ENCODE data around the gene FCHSD2. TPM values are rescaled to one million over a fixed set of nuclear protein-coding genes. Genes with fewer than 3 reads are reported as not detected.
A peak's percentile ranks its signal among the peaks of the same experiment; 100 is the strongest.

FCHSD2 gene
- polyA plus RNA-seq, 1 donor (not counting 4 experiments of a cell fraction or from before 2014, with no cell fraction given) = 14.2 TPM

DNA sequence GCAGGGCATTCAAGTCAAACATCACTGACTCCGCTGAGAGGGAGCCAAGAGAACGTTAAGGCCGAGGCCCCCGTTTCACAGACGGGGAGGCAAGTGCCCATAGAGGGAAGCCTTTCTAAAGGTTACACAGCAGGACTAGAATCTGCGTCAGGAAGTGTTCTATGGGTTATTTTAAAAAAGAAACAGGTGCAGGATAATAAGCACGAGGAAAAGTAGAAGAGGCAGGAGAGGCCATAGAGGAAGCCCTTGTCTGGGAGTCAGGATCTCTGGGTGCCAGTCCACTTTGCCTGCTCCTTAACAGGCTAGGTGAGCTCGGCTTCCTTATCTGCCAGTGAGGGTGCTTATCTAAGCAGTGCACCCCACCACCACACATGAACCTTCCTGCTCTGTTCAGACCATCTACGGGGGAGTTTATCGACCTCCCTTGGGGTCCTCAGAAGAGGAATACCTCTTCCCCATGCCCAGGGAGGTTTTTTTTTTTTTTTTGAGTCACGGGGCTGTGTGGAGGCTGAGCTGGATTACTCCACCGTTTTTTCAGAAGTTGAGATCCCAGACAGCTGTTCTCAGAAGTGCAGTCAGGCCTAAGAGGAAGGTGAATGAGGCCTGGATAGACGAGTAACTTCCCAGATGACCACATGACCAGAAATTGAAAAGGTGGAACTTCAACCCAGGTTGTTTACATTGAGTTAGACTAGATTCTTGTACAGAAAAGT lies 1.2 kb upstream of the FCHSD2 start:
- no peak for FAIRE-seq
- Histone ChIP-seq H4K20me1 (ENCODE audit: control insufficient read depth, extremely low read depth, insufficient read depth, low read length) (no peaks in the 10 kb centered on the region), H3K27ac (ENCODE audit: control insufficient read depth, insufficient read depth, low read length) (peak overlapping the region; percentile 22), H3K4me2 (ENCODE audit: control insufficient read depth, extremely low read depth, insufficient read depth, low read depth, low read length) (peak overlapping the region; percentile 49), H3K4me1 (ENCODE audit: control insufficient read depth, extremely low read depth, insufficient read depth, low read length) (peaks cover 16% of the 10 kb centered on the region), H3K9ac (ENCODE audit: control insufficient read depth, extremely low read depth, insufficient read depth, low read length) (peak overlapping the region; percentile 89), H3K9me3 (ENCODE audit: control insufficient read depth, low read depth, low read length) (no peaks in the 10 kb centered on the region), H3K79me2 (ENCODE audit: control insufficient read depth, insufficient read depth, low read length) (peaks cover 27% of the 10 kb centered on the region), H3K36me3 (ENCODE audit: control insufficient read depth in 2 of 2, extremely low read depth in 1 of 2, insufficient read depth in 2 of 2, low read length in 2 of 2) (peaks cover 0 to 5% of the 10 kb centered on the region in 2 experiments), H2AFZ (ENCODE audit: control insufficient read depth, low read length) (peak overlapping the region; percentile 87), H3K9me1 (ENCODE audit: control insufficient read depth, extremely low read depth, insufficient read depth, low read length) (no peaks in the 10 kb centered on the region), H3K27me3 (ENCODE audit: control insufficient read depth, extremely low read depth, insufficient read depth, low read length) (no peaks in the 10 kb centered on the region), H3K4me3 (ENCODE audit: control insufficient read depth in 2 of 3, extremely low read depth in 1 of 3, insufficient read depth in 2 of 3, low read depth in 1 of 3, low read length in 3 of 3) (peak overlapping the region; percentile 49 to 65 (median 60))
- dilution Hi-C loops (cut with MboI; ENCODE audit: extremely low pct_ligation_motif_present, low sequenced_read_pairs) = no loop called here
- TF ChIP-seq, protein P1, sequence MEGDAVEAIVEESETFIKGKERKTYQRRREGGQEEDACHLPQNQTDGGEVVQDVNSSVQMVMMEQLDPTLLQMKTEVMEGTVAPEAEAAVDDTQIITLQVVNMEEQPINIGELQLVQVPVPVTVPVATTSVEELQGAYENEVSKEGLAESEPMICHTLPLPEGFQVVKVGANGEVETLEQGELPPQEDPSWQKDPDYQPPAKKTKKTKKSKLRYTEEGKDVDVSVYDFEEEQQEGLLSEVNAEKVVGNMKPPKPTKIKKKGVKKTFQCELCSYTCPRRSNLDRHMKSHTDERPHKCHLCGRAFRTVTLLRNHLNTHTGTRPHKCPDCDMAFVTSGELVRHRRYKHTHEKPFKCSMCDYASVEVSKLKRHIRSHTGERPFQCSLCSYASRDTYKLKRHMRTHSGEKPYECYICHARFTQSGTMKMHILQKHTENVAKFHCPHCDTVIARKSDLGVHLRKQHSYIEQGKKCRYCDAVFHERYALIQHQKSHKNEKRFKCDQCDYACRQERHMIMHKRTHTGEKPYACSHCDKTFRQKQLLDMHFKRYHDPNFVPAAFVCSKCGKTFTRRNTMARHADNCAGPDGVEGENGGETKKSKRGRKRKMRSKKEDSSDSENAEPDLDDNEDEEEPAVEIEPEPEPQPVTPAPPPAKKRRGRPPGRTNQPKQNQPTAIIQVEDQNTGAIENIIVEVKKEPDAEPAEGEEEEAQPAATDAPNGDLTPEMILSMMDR (optimal IDR thresholded peaks at IDR 0.05 in 1 of 3, IDR thresholded peaks at IDR 0.05 in 1 of 3, conservative IDR thresholded peaks at IDR 0.05 in 1 of 3; ENCODE audit: extremely low read depth in 1 of 3, insufficient read depth in 2 of 3, low read length in 3 of 3) = no peak
- no peak for TF ChIP-seq EZH2 (IDR thresholded peaks at IDR 0.05; ENCODE audit: low read length)
- DNase-seq (ENCODE audit: low read depth, low spot score) = no peak

DNA sequence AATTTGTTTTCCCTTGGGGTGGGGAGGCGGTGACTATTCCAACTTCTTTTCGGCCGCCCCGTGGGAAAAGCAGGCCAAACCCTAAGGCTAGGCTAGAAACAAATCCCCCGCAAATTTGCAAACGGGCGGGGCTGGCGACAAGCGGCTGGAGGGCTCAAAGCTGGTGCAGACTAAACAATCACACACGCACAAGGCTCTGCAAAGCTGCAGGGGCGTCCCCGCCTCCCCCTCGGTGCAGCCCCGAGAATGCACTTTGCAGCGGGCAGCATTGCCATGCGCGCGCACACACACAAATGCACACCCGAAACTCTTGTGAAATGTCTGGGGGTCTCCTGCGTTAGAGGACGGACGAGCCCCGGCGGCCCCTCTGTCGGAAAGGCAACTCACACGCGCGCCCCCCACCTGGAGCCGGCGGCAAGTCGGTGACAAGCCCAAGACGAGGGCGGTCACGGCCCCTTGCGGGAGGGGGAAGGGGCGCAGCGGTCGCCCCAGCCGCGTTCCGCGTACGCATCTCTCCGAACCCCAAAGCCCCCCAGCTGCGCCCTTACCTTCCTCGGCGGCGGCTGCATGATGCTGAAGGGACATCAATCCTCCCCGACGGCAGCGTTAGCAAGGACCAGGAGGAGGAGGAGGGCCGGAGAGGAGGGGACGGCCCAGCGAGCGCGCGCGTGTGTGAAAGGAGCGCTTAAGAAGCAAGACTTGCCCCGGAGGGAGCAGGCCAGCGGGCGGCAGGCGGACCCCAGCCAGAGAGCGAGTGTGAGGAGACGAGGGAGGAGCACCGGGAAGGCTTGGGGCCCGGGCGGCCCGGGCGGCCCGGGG lies 600 bp downstream of the FCHSD2 start:
- H2AFZ ChIP-seq (ENCODE audit: control insufficient read depth, low read length) = peak overlapping the region; percentile 87
- dilution Hi-C loops (cut with MboI; ENCODE audit: extremely low pct_ligation_motif_present, low sequenced_read_pairs) = no loop called here
- FAIRE-seq (no peak), DNase-seq (ENCODE audit: low read depth, low spot score) (no peak)
- H4K20me1 ChIP-seq (ENCODE audit: control insufficient read depth, extremely low read depth, insufficient read depth, low read length) = no peaks in the 10 kb centered on the region
- H3K27me3 ChIP-seq (ENCODE audit: control insufficient read depth, extremely low read depth, insufficient read depth, low read length) = no peaks in the 10 kb centered on the region
- peaks cover 16% of the 10 kb centered on the region for H3K4me1 ChIP-seq (ENCODE audit: control insufficient read depth, extremely low read depth, insufficient read depth, low read length)
- H3K9me1 ChIP-seq (ENCODE audit: control insufficient read depth, extremely low read depth, insufficient read depth, low read length) = no peaks in the 10 kb centered on the region
- no peak for TF ChIP-seq EZH2 (IDR thresholded peaks at IDR 0.05; ENCODE audit: low read length)
- TF ChIP-seq, protein P1 (optimal IDR thresholded peaks at IDR 0.05 in 1 of 3, IDR thresholded peaks at IDR 0.05 in 1 of 3, conservative IDR thresholded peaks at IDR 0.05 in 1 of 3; ENCODE audit: extremely low read depth in 1 of 3, insufficient read depth in 2 of 3, low read length in 3 of 3) = no peak
- peaks cover 0 to 5% of the 10 kb centered on the region in 2 experiments for H3K36me3 ChIP-seq (ENCODE audit: control insufficient read depth in 2 of 2, extremely low read depth in 1 of 2, insufficient read depth in 2 of 2, low read length in 2 of 2)
- H3K9me3 ChIP-seq (ENCODE audit: control insufficient read depth, low read depth, low read length) = no peaks in the 10 kb centered on the region
- peak overlapping the region; percentile 89 for H3K9ac ChIP-seq (ENCODE audit: control insufficient read depth, extremely low read depth, insufficient read depth, low read length)
- peak overlapping the region; percentile 89 for H3K27ac ChIP-seq (ENCODE audit: control insufficient read depth, insufficient read depth, low read length)
- peak overlapping the region; percentile 65 to 92 (median 75) for H3K4me3 ChIP-seq (ENCODE audit: control insufficient read depth in 2 of 3, extremely low read depth in 1 of 3, insufficient read depth in 2 of 3, low read depth in 1 of 3, low read length in 3 of 3)
- peaks cover 37% of the 10 kb centered on the region for H3K79me2 ChIP-seq (ENCODE audit: control insufficient read depth, insufficient read depth, low read length)
- peak overlapping the region; percentile 97 for H3K4me2 ChIP-seq (ENCODE audit: control insufficient read depth, extremely low read depth, insufficient read depth, low read depth, low read length)
